Left kidney (tissue), 2 donors: ENCODE measurements around the gene TEX44. TPM values are rescaled to one million over a fixed set of nuclear protein-coding genes. Genes with fewer than 3 reads are reported as not detected.

Experiments used
- DNase-seq: peaks from one replicate; pipeline ENCODE4 v3.0.0-alpha.2; 2013
- polyA plus RNA-seq: library from polyadenylated mRNA; unstranded; fragments of 120-200 nt; gene quantifications from one replicate; pipeline ENCODE4 v1.2.1, GENCODE V29; 2013; ENCODE audit not compliant: insufficient read length

The TEX44 gene
- polyA plus RNA-seq, 1 donor, result not detected

- no peak for DNase-seq
Measured at GRCh38 chr2:231633241-231633976, 40.7 kb downstream of the TEX44 start.

- no peak for DNase-seq
Measured at GRCh38 chr2:231634412-231634811, 41.7 kb downstream of the TEX44 start.

GRCh38 chr2:231634951-231635875 lies 42.5 kb downstream of the TEX44 start:
- DNase-seq, result no peak

- DNase-seq, result no peak
Measured at GRCh38 chr2:231640241-231640640, 47.6 kb downstream of the TEX44 start.

GRCh38 chr2:231640641-231641111 lies 48.0 kb downstream of the TEX44 start:
- no peak for DNase-seq

- no peak for DNase-seq
Measured at GRCh38 chr2:231642631-231643494, 50.2 kb downstream of the TEX44 start.

- no peak for DNase-seq
Measured at GRCh38 chr2:231643495-231643888, 50.8 kb downstream of the TEX44 start.

Other genes starting within 250 kb of the TEX44 start
- 3.1 TPM for gene B3GNT7, start 197.2 kb upstream of the TEX44 start, polyA plus RNA-seq
- gene NCL, start 128.4 kb upstream of the TEX44 start, polyA plus RNA-seq, result 1,232 TPM
- 0.55 TPM for gene NMUR1, start 62.4 kb upstream of the TEX44 start, polyA plus RNA-seq
- 1,955 TPM for gene PTMA, start 115.7 kb downstream of the TEX44 start, polyA plus RNA-seq
- 26.9 TPM for gene PDE6D, start 188.4 kb downstream of the TEX44 start, polyA plus RNA-seq
- 69.6 TPM for gene COPS7B, start 193.6 kb downstream of the TEX44 start, polyA plus RNA-seq